Activated naive CD4-positive, alpha-beta T cell treated with anti-CD3 and anti-CD28 coated beads, Interleukin-2, amount 50 U/mL, for 24 hours (primary cell): ENCODE data around the gene CREB3L4.

Experiments used
- H3K27ac Mint-ChIP-seq: one replicate; pipeline ENCODE4 v1.8.0; 2021; ENCODE audit warnings: mild to moderate bottlenecking, mixed read lengths
- H3K27me3 Mint-ChIP-seq: one replicate; pipeline ENCODE4 v1.8.0; 2021; ENCODE audit warnings: mixed read lengths
- H3K36me3 Mint-ChIP-seq: one replicate; pipeline ENCODE4 v1.8.0; 2021; ENCODE audit warnings: mixed read lengths
- H3K4me1 Mint-ChIP-seq: one replicate; pipeline ENCODE4 v1.8.0; 2021; ENCODE audit warnings: mixed read lengths
- H3K4me3 Mint-ChIP-seq: one replicate; pipeline ENCODE4 v1.8.0; 2021; ENCODE audit warnings: mild to moderate bottlenecking, mixed read lengths
- H3K9me3 Mint-ChIP-seq: one replicate; pipeline ENCODE4 v1.8.0; 2021; ENCODE audit warnings: mixed read lengths

The CREB3L4 gene

GRCh38 chr1:153945131-153945794 is 22.4 kb upstream of the CREB3L4 start:
- Mint-ChIP-seq H3K27ac (peak overlapping the region; percentile 95), H3K9me3 (no peaks in the 10 kb centered on the region), H3K27me3 (no peaks in the 10 kb centered on the region), H3K36me3 (peaks cover 8% of the 10 kb centered on the region), H3K4me3 (peak overlapping the region; percentile 90), H3K4me1 (peaks cover 38% of the 10 kb centered on the region)

- H3K36me3 Mint-ChIP-seq: peaks cover 13% of the 10 kb centered on the region
Measured at GRCh38 chr1:153945795-153946621, 21.7 kb upstream of the CREB3L4 start.

GRCh38 chr1:153946622-153947241 is 21.0 kb upstream of the CREB3L4 start, which contains the start of gene DENND4B:
Gene DENND4B, minus strand, starts transcription at chr1:153946718. Its CDS starts 2,344 bp downstream, at chr1:153944374.
- Mint-ChIP-seq H3K27me3 (no peaks in the 10 kb centered on the region), H3K4me3 (peak within 1 kb of the TSS; percentile 90), H3K4me1 (peaks cover 37% of the 10 kb centered on the region), H3K9me3 (no peaks in the 10 kb centered on the region), H3K27ac (peak within 1 kb of the TSS; percentile 95), H3K36me3 (peaks cover 13% of the 10 kb centered on the region)

More at GRCh38 chr1:153945795-153946621, 21.7 kb upstream of the CREB3L4 start:
- Mint-ChIP-seq H3K9me3 (no peaks in the 10 kb centered on the region), H3K27me3 (no peaks in the 10 kb centered on the region), H3K4me3 (peak overlapping the region; percentile 90), H3K4me1 (peaks cover 41% of the 10 kb centered on the region), H3K27ac (peak overlapping the region; percentile 95)

GRCh38 chr1:153951183-153951582 is 16.5 kb upstream of the CREB3L4 start:
- H3K4me1 Mint-ChIP-seq: peaks cover 34% of the 10 kb centered on the region
- H3K27ac Mint-ChIP-seq: peak overlapping the region; percentile 96

GRCh38 chr1:153951801-153952200 is 15.9 kb upstream of the CREB3L4 start:
- peaks cover 41% of the 10 kb centered on the region for H3K4me1 Mint-ChIP-seq
- H3K9me3 Mint-ChIP-seq: no peaks in the 10 kb centered on the region
- H3K27me3 Mint-ChIP-seq: no peaks in the 10 kb centered on the region
- peak overlapping the region; percentile 55 for H3K27ac Mint-ChIP-seq
- H3K36me3 Mint-ChIP-seq: peaks cover 12% of the 10 kb centered on the region
- no peak overlapping the region for H3K4me3 Mint-ChIP-seq

More at GRCh38 chr1:153951183-153951582, 16.5 kb upstream of the CREB3L4 start:
- no peak overlapping the region for H3K4me3 Mint-ChIP-seq
- no peaks in the 10 kb centered on the region for H3K27me3 Mint-ChIP-seq
- peaks cover 12% of the 10 kb centered on the region for H3K36me3 Mint-ChIP-seq
- H3K9me3 Mint-ChIP-seq: no peaks in the 10 kb centered on the region

GRCh38 chr1:153953859-153954365 is 13.8 kb upstream of the CREB3L4 start:
- peak overlapping the region; percentile 93 for H3K27ac Mint-ChIP-seq
- no peaks in the 10 kb centered on the region for H3K27me3 Mint-ChIP-seq
- H3K4me3 Mint-ChIP-seq: peak overlapping the region; percentile 34
- no peaks in the 10 kb centered on the region for H3K9me3 Mint-ChIP-seq
- peaks cover 50% of the 10 kb centered on the region for H3K4me1 Mint-ChIP-seq
- peaks cover 10% of the 10 kb centered on the region for H3K36me3 Mint-ChIP-seq

GRCh38 chr1:153954826-153955225 is 12.9 kb upstream of the CREB3L4 start:
- H3K9me3 Mint-ChIP-seq: no peaks in the 10 kb centered on the region
- no peaks in the 10 kb centered on the region for H3K27me3 Mint-ChIP-seq
- H3K4me3 Mint-ChIP-seq: no peak overlapping the region
- H3K27ac Mint-ChIP-seq: peak overlapping the region; percentile 93
- H3K4me1 Mint-ChIP-seq: peaks cover 50% of the 10 kb centered on the region
- H3K36me3 Mint-ChIP-seq: peaks cover 10% of the 10 kb centered on the region

GRCh38 chr1:153956997-153957715 is 10.5 kb upstream of the CREB3L4 start:
- H3K4me3 Mint-ChIP-seq: peak overlapping the region; percentile 95
- H3K27me3 Mint-ChIP-seq: no peaks in the 10 kb centered on the region
- H3K27ac Mint-ChIP-seq: peak overlapping the region; percentile 96
- no peaks in the 10 kb centered on the region for H3K9me3 Mint-ChIP-seq
- peaks cover under 1% of the 10 kb centered on the region for H3K36me3 Mint-ChIP-seq
- peaks cover 50% of the 10 kb centered on the region for H3K4me1 Mint-ChIP-seq

GRCh38 chr1:153957744-153958110 is 10.0 kb upstream of the CREB3L4 start:
- peaks cover 55% of the 10 kb centered on the region for H3K4me1 Mint-ChIP-seq

GRCh38 chr1:153958111-153958960 is 9.4 kb upstream of the CREB3L4 start, which contains the start of gene CRTC2:
Gene CRTC2, minus strand, starts transcription at chr1:153958612. Its CDS starts 115 bp downstream, at chr1:153958497.
- Mint-ChIP-seq H3K27me3 (no peaks in the 10 kb centered on the region), H3K27ac (peak within 1 kb of the TSS; percentile 96), H3K4me1 (peaks cover 56% of the 10 kb centered on the region), H3K4me3 (peak within 1 kb of the TSS; percentile 95), H3K9me3 (no peaks in the 10 kb centered on the region), H3K36me3 (peaks cover 1% of the 10 kb centered on the region)

More at GRCh38 chr1:153957744-153958110, 10.0 kb upstream of the CREB3L4 start:
- peak overlapping the region; percentile 95 for H3K4me3 Mint-ChIP-seq
- H3K9me3 Mint-ChIP-seq: no peaks in the 10 kb centered on the region
- H3K27ac Mint-ChIP-seq: peak overlapping the region; percentile 96
- H3K27me3 Mint-ChIP-seq: no peaks in the 10 kb centered on the region
- H3K36me3 Mint-ChIP-seq: peaks cover 1% of the 10 kb centered on the region

GRCh38 chr1:153958961-153959260 is 8.8 kb upstream of the CREB3L4 start:
- Mint-ChIP-seq H3K27ac (peak overlapping the region; percentile 96), H3K27me3 (no peaks in the 10 kb centered on the region), H3K36me3 (peaks cover 1% of the 10 kb centered on the region), H3K4me1 (peaks cover 57% of the 10 kb centered on the region), H3K9me3 (no peaks in the 10 kb centered on the region), H3K4me3 (peak overlapping the region; percentile 95)

- H3K4me1 Mint-ChIP-seq: peaks cover 56% of the 10 kb centered on the region
- no peaks in the 10 kb centered on the region for H3K9me3 Mint-ChIP-seq
- H3K27ac Mint-ChIP-seq: no peak overlapping the region
- no peaks in the 10 kb centered on the region for H3K27me3 Mint-ChIP-seq
- H3K4me3 Mint-ChIP-seq: no peak overlapping the region
- H3K36me3 Mint-ChIP-seq: peaks cover 1% of the 10 kb centered on the region
Measured at GRCh38 chr1:153959454-153959853, 8.2 kb upstream of the CREB3L4 start.

- Mint-ChIP-seq H3K36me3 (peaks cover 1% of the 10 kb centered on the region), H3K4me1 (peaks cover 51% of the 10 kb centered on the region), H3K27ac (no peak overlapping the region), H3K4me3 (no peak overlapping the region), H3K9me3 (no peaks in the 10 kb centered on the region), H3K27me3 (no peaks in the 10 kb centered on the region)
Measured at GRCh38 chr1:153960206-153960605, 7.5 kb upstream of the CREB3L4 start.

GRCh38 chr1:153961421-153961820 is 6.3 kb upstream of the CREB3L4 start:
- no peak overlapping the region for H3K4me3 Mint-ChIP-seq
- peaks cover 51% of the 10 kb centered on the region for H3K4me1 Mint-ChIP-seq
- H3K36me3 Mint-ChIP-seq: peaks cover 1% of the 10 kb centered on the region
- no peaks in the 10 kb centered on the region for H3K27me3 Mint-ChIP-seq
- no peaks in the 10 kb centered on the region for H3K9me3 Mint-ChIP-seq
- peak overlapping the region; percentile 0 for H3K27ac Mint-ChIP-seq
